Activated naive CD4-positive, alpha-beta T cell treated with anti-CD3 and anti-CD28 coated beads, Interleukin-2, amount 50 U/mL, for 24 hours (primary cell): ENCODE measurements around the gene IL10RB.
A peak's percentile ranks its signal among the peaks of the same experiment; 100 is the strongest.
"Not testable (repeated sequence)": the region's sequence is repeated elsewhere in the genome, so short reads cannot be mapped to it uniquely, and the experiment has no call there.

Experiments
- H3K27ac Mint-ChIP-seq: one replicate; pipeline ENCODE4 v1.8.0; 2021; ENCODE audit warnings: mild to moderate bottlenecking, mixed read lengths
- H3K27me3 Mint-ChIP-seq: one replicate; pipeline ENCODE4 v1.8.0; 2021; ENCODE audit warnings: mixed read lengths
- H3K36me3 Mint-ChIP-seq: one replicate; pipeline ENCODE4 v1.8.0; 2021; ENCODE audit warnings: mixed read lengths
- H3K4me1 Mint-ChIP-seq: one replicate; pipeline ENCODE4 v1.8.0; 2021; ENCODE audit warnings: mixed read lengths
- H3K4me3 Mint-ChIP-seq: one replicate; pipeline ENCODE4 v1.8.0; 2021; ENCODE audit warnings: mild to moderate bottlenecking, mixed read lengths
- H3K9me3 Mint-ChIP-seq: one replicate; pipeline ENCODE4 v1.8.0; 2021; ENCODE audit warnings: mixed read lengths

IL10RB gene

GRCh38 chr21:33317145-33317544 lies 51.0 kb downstream of the IL10RB start:
- H3K9me3 Mint-ChIP-seq = no peaks in the 10 kb centered on the region
- no peaks in the 10 kb centered on the region for H3K27me3 Mint-ChIP-seq
- H3K4me1 Mint-ChIP-seq = no peaks in the 10 kb centered on the region
- H3K4me3 Mint-ChIP-seq = no peak overlapping the region
- H3K27ac Mint-ChIP-seq = no peak overlapping the region
- no peaks in the 10 kb centered on the region for H3K36me3 Mint-ChIP-seq

DNA sequence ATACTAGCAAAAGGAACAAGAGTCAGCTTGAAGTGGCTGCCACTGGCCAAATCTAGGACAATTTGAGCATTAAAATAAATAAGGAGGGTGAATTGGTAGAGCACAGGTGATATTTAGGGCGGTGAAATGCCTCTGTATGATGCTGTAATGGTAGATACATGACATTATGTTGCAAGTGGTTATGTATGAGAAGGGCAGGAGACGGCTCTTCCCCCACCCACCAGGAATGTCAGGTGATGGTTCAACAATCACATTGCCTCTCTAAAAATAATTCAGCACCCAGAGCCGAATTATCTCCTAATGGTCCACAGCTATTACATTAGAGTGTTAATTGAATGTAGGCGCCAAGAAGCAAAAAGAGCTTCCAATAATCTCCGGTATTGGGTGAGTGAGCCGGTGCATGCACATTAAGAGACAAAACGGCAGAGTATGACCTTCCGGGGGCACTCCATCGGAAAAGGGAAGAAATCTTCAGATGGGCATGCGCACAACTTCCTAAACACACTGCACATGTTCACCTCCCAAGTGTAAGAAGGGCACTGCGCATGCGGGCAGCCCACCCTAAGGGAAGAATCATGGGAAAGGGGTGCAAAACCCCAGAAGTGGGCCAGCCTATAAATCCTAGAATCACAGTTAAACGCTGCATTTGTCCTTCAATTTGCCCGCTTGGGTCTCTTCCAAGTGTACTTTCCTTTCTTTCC lies 51.8 kb downstream of the IL10RB start:
- Mint-ChIP-seq H3K4me1 (no peaks in the 10 kb centered on the region), H3K4me3 (no peak overlapping the region), H3K36me3 (no peaks in the 10 kb centered on the region), H3K9me3 (no peaks in the 10 kb centered on the region), H3K27me3 (no peaks in the 10 kb centered on the region), H3K27ac (no peak overlapping the region)

- H3K36me3 Mint-ChIP-seq, H3K27me3 Mint-ChIP-seq, H3K4me1 Mint-ChIP-seq, H3K27ac Mint-ChIP-seq, H3K4me3 Mint-ChIP-seq, H3K9me3 Mint-ChIP-seq: not testable (repeated sequence)
These were observed 54.8 kb downstream of the IL10RB start for GRCh38 chr21:33321005-33321404.

DNA sequence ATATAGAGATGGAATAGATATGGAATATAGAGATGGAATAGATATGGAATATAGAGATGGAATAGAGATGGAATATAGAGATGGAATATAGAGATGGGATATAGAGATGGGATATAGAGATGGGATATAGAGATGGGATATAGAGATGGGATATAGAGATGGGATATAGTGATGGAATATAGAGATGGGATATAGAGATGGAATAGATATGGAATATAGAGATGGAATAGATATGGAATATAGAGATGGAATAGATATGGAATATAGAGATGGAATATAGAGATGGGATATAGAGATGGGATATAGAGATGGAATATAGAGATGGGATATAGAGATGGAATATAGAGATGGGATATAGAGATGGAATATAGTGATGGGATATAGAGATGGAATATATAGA lies 57.4 kb downstream of the IL10RB start:
- not testable (repeated sequence) for H3K9me3 Mint-ChIP-seq, H3K27me3 Mint-ChIP-seq, H3K36me3 Mint-ChIP-seq, H3K27ac Mint-ChIP-seq, H3K4me3 Mint-ChIP-seq
- H3K4me1 Mint-ChIP-seq = peaks cover 24% of the 10 kb centered on the region

DNA sequence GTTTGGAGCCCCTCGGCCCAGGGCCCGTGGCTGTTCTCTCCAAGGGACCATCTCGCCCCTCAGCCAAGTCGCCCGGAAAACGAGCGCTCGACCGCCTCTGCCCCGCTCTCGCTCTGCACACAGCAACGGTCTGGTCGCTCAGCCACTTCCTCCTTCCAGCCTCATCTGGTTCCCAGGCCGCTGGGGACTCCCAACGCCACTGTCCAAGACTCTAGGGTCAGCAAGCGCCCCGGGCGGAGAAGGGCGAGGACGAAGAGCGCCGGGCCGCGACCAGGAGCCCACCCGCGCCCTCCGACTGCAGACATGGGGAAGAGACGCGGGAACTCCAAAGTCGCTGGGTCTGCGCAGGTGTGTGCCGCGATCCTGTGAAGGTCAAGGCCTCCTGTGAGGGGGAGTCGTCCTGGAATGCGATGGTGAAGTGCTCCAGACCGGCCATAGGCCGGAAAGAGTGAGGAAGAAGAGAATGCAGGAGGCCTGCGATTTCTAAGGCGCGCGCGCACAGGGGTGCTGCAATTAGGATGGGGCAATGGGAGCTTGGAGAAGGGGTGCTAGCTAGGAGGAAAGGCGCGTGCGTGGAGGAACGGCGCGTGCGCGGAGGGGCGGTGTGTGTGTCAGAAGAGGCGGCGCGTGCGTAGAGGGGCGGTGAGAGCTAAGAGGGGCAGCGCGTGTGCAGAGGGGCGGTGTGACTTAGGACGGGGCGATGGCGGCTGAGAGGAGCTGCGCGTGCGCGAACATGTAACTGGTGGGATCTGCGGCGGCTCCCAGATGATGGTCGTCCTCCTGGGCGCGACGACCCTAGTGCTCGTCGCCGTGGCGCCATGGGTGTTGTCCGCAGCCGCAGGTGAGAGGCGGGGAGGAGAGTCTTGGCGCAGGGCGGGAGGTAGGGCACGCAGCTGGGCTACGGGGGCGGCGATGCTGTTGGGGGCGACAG lies 58.4 kb downstream of the IL10RB start, which contains the start of gene IFNAR1:
TSS of gene IFNAR1 (plus strand) at position 680 of the 931 bp plus-strand sequence. CDS start at position 766, 86 bp downstream.
- H3K27ac Mint-ChIP-seq = no peak within 1 kb of the TSS
- no peak within 1 kb of the TSS for H3K4me3 Mint-ChIP-seq
- peaks cover 2% of the 10 kb centered on the region for H3K36me3 Mint-ChIP-seq
- H3K4me1 Mint-ChIP-seq = peaks cover 33% of the 10 kb centered on the region
- H3K9me3 Mint-ChIP-seq = no peaks in the 10 kb centered on the region
- no peaks in the 10 kb centered on the region for H3K27me3 Mint-ChIP-seq

DNA sequence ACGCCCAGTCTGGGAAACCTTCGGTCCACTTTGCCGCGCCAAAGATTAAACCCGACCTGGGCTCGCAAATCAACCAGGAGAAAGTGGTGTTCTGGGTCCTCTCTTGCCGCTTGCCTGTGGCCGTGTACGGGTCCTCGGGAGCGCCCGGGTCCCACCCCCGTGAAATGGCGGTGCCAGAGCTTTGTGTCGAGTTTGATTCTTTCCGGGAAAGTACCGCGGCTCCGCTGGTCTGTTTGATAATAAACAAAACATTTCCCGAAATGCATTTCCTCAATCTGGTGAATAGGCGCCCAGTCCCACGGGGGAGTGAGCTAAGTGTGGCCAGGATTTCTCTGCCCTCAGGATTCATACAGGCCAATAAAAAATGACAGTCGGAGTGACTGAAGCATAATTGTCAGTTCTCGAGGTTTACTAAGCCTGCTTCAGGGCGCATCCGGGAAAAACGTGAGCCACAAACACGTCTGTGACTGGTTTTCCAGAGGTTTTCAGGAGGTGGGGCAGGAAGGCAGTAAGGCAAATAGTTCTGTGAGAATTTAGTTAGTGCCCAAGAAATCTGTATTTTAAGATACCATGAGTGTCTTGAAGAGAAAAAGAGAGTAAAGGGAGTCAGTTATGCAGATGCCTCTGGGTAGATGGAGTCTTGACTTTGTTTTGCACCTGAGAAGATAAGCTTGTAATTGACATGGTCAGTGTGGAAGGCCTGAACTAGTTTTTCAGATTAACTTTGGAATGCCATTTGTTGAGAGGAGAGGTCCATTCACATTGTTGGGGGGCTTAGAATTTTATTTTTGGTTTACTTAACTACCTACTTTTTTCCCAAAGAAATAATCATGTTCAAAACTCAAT lies 59.3 kb downstream of the IL10RB start:
- Mint-ChIP-seq H3K27me3 (no peaks in the 10 kb centered on the region), H3K27ac (no peak overlapping the region), H3K9me3 (no peaks in the 10 kb centered on the region), H3K36me3 (peaks cover 2% of the 10 kb centered on the region), H3K4me3 (no peak overlapping the region), H3K4me1 (peaks cover 41% of the 10 kb centered on the region)

DNA sequence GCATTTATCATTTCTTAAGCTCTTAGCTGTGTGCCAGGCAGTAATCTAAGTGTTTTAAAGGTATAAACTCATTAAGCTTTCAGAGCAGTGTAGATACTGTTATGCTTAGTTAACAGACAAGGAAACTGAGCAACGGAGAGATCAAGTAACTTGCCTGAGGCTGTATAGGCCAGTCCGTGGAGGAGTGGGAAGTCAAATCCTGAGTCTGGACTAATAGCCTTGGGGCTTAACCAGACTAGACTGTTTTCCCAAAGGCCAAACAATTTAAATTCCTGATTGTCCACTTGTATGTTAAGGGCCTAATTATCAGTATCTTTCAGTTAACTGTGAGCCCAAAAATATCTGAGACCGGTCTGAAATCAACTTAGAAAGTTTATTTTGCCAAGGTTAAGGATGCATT lies 61.2 kb downstream of the IL10RB start:
- H3K4me1 Mint-ChIP-seq = peaks cover 60% of the 10 kb centered on the region
- H3K9me3 Mint-ChIP-seq = peaks cover 3% of the 10 kb centered on the region
- no peaks in the 10 kb centered on the region for H3K27me3 Mint-ChIP-seq
- peaks cover 6% of the 10 kb centered on the region for H3K36me3 Mint-ChIP-seq
- H3K27ac Mint-ChIP-seq = no peak overlapping the region
- peak overlapping the region; percentile 71 for H3K4me3 Mint-ChIP-seq

GRCh38 chr21:33327792-33328433 lies 61.7 kb downstream of the IL10RB start:
- H3K4me1 Mint-ChIP-seq = peaks cover 66% of the 10 kb centered on the region
- peak overlapping the region; percentile 81 for H3K27ac Mint-ChIP-seq
- peak overlapping the region; percentile 71 for H3K4me3 Mint-ChIP-seq
- H3K9me3 Mint-ChIP-seq = peaks cover 9% of the 10 kb centered on the region
- H3K36me3 Mint-ChIP-seq = peaks cover 10% of the 10 kb centered on the region
- H3K27me3 Mint-ChIP-seq = no peaks in the 10 kb centered on the region

DNA sequence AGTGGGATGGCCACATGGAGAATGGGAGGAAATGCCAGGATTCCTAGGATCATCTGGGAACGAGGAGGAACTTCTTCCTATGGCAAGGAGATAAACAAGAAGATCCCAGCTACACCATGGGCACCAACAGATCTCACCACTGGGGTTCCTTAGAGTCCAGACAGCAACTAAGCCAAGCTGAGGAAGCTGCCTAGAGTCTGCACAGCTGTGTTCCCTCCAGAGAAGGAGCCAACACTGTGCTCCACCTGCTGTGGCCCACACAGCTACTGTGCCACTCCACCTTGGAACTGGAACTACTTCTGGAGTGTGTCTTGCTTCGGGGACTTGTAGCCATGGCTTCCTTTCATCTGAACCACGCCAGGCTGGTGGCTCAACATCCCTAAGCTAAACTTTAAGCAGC lies 64.6 kb downstream of the IL10RB start:
- Mint-ChIP-seq H3K4me3 (no peak overlapping the region), H3K9me3 (peaks cover 14% of the 10 kb centered on the region), H3K4me1 (peaks cover 85% of the 10 kb centered on the region)

GRCh38 chr21:33332143-33332542 lies 66.0 kb downstream of the IL10RB start:
- no peak overlapping the region for H3K4me3 Mint-ChIP-seq
- H3K36me3 Mint-ChIP-seq = peaks cover 14% of the 10 kb centered on the region
- H3K4me1 Mint-ChIP-seq = peaks cover 75% of the 10 kb centered on the region

More for the DNA sequence above, 64.6 kb downstream of the IL10RB start:
- H3K27ac Mint-ChIP-seq = no peak overlapping the region
- H3K27me3 Mint-ChIP-seq = no peaks in the 10 kb centered on the region
- H3K36me3 Mint-ChIP-seq = peaks cover 14% of the 10 kb centered on the region

DNA sequence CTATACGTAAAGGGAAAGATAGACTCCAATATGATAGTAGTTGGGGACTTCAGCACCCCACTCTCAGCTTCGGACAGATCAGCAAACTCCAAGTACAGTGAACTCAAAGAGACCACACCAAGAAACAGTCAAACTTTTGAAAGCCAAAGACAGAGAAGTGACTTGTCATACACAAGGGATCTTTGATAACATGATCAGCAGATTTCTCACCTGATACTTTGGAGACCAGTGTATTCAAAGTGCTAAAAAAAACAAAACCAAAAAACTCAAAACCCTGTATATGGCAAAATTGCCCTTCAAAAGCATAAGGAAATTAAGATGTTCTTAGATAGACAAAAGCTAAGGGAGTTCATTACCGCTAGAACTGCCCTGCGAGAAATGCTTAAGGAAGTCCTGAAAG lies 68.0 kb downstream of the IL10RB start:
- peak overlapping the region; percentile 79 for H3K27ac Mint-ChIP-seq

More at GRCh38 chr21:33332143-33332542, 66.0 kb downstream of the IL10RB start:
- H3K27ac Mint-ChIP-seq = peak overlapping the region; percentile 91
- no peaks in the 10 kb centered on the region for H3K27me3 Mint-ChIP-seq
- peaks cover 14% of the 10 kb centered on the region for H3K9me3 Mint-ChIP-seq

GRCh38 chr21:33334824-33335223 lies 68.7 kb downstream of the IL10RB start:
- no peak overlapping the region for H3K27ac Mint-ChIP-seq
- peaks cover 55% of the 10 kb centered on the region for H3K4me1 Mint-ChIP-seq
- no peak overlapping the region for H3K4me3 Mint-ChIP-seq
- H3K27me3 Mint-ChIP-seq = no peaks in the 10 kb centered on the region
- peaks cover 14% of the 10 kb centered on the region for H3K9me3 Mint-ChIP-seq
- peaks cover 17% of the 10 kb centered on the region for H3K36me3 Mint-ChIP-seq

More for the DNA sequence above, 68.0 kb downstream of the IL10RB start:
- no peaks in the 10 kb centered on the region for H3K27me3 Mint-ChIP-seq
- H3K9me3 Mint-ChIP-seq = peaks cover 14% of the 10 kb centered on the region
- peaks cover 17% of the 10 kb centered on the region for H3K36me3 Mint-ChIP-seq
- H3K4me3 Mint-ChIP-seq = no peak overlapping the region
- peaks cover 60% of the 10 kb centered on the region for H3K4me1 Mint-ChIP-seq

GRCh38 chr21:33339135-33339534 lies 73.0 kb downstream of the IL10RB start:
- no peaks in the 10 kb centered on the region for H3K27me3 Mint-ChIP-seq
- peak overlapping the region; percentile 35 for H3K27ac Mint-ChIP-seq
- peaks cover 15% of the 10 kb centered on the region for H3K36me3 Mint-ChIP-seq
- peaks cover 26% of the 10 kb centered on the region for H3K4me1 Mint-ChIP-seq
- H3K4me3 Mint-ChIP-seq = no peak overlapping the region
- no peaks in the 10 kb centered on the region for H3K9me3 Mint-ChIP-seq

GRCh38 chr21:33339918-33340317 lies 73.8 kb downstream of the IL10RB start:
- Mint-ChIP-seq H3K4me3 (no peak overlapping the region), H3K27ac (peak overlapping the region; percentile 62), H3K4me1 (peaks cover 18% of the 10 kb centered on the region), H3K9me3 (no peaks in the 10 kb centered on the region), H3K27me3 (no peaks in the 10 kb centered on the region), H3K36me3 (peaks cover 16% of the 10 kb centered on the region)

GRCh38 chr21:33345751-33346238 lies 79.6 kb downstream of the IL10RB start:
- H3K9me3 Mint-ChIP-seq = no peaks in the 10 kb centered on the region
- peaks cover 42% of the 10 kb centered on the region for H3K4me1 Mint-ChIP-seq
- peak overlapping the region; percentile 63 for H3K27ac Mint-ChIP-seq
- H3K36me3 Mint-ChIP-seq = peaks cover 21% of the 10 kb centered on the region
- H3K27me3 Mint-ChIP-seq = no peaks in the 10 kb centered on the region
- H3K4me3 Mint-ChIP-seq = no peak overlapping the region
